ENCODE data around the gene PTOV1.

- TF ChIP-seq CTCF (IDR thresholded peaks at IDR 0.05) (no peak), POLR2A (IDR thresholded peaks at IDR 0.05) (no peak)
Observed at GRCh38 chr19:49843265-49843664, 7.7 kb upstream of the PTOV1 start.
